Tongue (tissue), 2 donors: ENCODE results near the gene FOXI1. TPM values are rescaled to one million over a fixed set of nuclear protein-coding genes. Genes with fewer than 3 reads are reported as not detected.
"Not testable (repeated sequence)": the region's sequence is repeated elsewhere in the genome, so short reads cannot be mapped to it uniquely, and the experiment has no call there.

Experiments
- DNase-seq: peaks from one replicate; pipeline ENCODE4 v3.0.0-alpha.2; 2015
- total RNA-seq: library from RNA; depleted of rRNA; stranded (reverse); fragments of >200 nt; gene quantifications from one replicate; pipeline ENCODE4 v1.2.3, GENCODE V29; 2014

Gene FOXI1
- total RNA-seq, 1 donor from 2014 or later: not detected

DNA sequence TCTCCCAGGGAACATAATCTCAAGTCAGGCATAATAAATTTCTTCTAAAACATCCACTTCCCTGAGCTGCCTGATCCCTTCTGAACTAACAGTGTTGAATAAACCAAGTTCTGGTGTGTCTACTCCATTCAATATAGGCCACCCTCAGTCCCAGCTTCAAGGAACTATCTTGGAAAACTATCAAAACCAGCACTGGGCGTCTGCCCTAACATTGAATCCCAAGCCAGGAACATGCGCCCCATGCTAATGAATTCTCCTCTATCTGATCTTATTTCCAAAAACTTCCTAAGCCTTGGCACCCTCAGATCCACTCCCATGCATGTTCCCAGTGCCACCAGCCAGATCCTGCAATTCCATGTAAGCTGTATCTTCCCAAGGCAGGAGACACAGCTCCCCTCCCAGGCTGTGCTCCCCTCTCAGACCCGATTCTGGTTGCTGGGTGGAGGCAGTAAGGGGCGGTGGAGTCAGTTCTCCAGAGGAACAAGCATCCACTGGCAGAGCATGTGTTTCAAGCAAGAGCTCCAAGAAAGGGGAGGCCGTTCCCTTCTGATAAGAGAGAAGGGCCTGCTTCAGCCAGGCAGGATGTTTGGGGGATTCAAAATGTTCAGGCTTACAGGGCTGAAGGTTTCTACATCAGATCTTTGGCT lies 13.1 kb upstream of the FOXI1 start:
- DNase-seq: no peak

DNA sequence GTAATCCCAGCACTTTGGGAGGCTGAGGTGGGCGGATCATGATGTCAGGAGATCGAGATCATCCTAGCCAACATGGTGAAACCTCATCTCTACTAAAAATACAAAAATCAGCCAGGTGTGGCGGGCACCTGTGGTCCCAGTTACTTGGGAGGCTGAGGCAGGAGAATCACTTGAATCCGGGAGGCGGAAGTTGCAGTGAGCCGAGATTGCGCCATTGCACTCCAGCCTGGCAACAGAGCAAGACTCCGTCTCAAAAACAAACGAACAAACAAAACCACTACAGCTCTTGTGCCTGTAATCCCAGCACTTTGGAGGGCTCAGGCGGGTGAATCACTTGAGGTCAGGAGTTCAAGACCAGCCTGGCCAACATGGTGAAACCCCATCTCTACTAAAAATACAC lies 11.4 kb upstream of the FOXI1 start:
- DNase-seq: not testable (repeated sequence)

DNA sequence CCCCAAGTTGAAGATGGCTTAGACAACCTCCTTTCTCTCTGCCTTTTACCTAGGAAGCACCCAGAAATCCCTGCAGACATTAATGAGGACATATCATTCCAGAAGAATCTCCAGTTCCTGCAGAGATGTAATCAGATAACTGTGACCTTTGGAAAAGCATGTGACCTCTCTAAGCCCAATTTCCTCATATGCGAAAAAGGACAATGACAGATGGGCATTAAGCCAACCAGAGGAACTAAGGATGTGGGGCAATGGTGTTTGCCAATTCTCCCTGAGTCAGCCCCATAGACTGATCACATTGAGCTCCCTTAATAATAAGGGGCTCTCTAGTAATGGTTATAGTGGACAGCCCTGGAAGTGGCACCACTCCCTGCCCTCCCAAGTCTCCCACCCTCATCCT lies 10.1 kb upstream of the FOXI1 start:
- DNase-seq: no peak

DNA sequence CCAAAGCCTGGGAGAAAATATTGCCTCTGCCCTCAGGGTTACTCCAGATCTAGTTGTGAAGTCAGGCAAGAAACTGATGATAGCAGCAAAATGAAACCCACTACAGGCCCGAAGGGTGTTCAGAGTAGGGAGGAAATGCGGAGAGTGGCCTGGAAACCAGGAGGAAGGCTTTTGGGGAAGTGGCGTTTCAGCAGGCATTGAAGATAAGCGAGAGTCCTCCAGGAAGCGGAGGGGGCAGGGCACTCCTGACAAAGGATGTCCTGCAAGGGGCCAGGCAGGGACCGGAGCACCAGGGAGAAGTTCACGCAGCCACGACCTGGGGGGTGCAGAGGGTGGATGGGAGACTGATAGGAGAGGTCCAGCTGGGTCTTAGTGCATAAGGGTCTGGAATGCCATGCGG lies 7.8 kb upstream of the FOXI1 start:
- peak; percentile 9 for DNase-seq

DNA sequence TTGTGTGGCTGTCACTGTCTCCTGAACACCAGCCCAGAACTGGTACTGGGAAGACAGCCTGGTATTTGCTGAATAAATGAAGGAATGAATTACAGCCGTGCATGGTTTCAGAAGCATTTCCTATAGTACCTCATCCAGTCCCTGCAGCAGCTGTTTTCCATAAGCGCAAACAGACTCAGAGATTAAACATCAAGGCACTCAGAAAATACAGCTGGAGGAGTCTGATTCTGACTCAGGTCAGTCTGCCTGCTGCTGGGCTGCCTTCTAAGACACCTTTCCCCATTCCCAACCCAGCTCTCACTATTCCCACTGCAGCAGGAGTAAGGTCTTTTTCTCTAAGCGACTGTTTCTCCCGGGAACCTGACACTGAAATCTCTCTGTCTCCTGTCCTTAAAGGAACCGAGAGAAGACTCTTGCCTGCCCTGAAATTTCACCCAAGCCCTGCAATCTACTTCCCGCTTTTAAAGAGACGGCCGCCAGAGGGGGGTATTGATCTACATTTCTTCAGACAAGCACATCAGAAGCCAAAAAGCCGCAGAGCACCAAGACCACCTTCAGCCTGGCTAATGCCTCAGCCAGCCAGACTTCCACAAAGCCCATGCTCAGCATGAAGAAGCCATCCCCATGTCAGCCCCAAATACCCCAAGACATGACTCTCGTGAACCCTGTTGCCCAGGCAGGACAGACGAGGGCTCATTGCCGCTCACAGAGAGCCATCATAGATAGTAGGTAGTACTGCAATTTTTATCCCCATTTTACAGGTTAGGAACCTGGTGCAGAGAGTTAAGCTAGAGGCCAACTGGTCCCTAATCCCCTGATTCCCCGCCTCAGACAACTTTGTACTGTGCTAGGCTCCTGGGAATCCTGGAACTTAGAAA lies 5.4 kb upstream of the FOXI1 start:
- DNase-seq: peak; percentile 94

DNA sequence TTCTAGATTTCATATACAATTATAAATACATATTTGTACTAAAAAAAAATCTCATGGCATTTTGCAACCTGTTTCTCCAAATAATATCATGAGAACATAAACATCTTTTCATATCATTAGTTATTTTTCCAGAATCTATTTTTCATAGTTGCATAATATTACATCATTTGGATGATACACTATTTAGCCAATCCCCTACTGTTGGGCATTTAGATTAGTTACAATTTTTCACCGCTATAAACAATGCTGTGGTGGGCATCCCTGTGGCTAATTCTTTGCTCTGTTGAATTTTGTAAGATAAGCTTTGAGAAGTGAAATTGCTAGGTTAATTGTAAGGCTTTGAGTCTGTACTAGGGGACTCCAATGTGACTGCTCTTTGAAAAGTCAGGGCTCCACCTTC lies 2.2 kb upstream of the FOXI1 start:
- DNase-seq: no peak

DNA sequence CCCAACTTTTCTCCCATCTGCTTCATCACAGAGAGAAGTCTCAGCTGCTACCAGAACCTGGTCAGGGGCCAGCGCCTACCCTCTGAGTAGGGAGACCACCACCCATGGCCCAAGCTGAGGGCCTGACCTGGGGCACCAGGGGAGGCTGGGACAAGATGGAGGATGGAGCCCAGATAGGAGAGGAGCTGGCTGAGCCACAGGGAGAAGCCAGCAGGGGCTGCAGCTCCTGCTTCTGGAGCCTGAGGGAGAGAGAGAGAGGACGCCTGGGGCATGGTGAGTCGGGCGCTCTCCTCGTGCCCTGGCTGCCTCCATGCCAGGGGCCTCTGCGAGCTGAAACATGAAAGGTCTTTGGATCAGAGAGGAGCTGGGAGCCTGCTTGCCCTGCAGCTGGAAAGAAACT lies 1.4 kb upstream of the FOXI1 start:
- no peak for DNase-seq

DNA sequence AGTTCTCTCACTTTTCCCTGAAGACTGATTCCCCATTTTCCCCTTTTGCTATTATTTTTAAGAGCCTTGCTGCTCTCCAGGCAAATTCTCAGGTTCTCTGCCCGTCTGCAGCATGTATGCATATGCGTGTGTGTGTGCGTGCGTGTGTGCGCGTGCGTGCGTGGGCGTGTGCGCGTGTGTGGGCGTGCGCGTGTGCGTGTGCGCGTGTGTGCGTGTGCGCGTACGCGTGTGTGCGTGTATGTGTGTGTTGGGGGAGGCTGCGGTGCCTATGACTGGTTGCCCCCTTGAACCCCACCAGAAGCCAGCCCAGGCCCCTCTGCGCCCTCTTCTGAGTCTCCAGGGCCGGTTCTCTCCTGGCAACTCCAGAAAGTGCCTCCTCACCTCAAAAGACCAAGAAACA lies 987 bp upstream of the FOXI1 start:
- DNase-seq: no peak

DNA sequence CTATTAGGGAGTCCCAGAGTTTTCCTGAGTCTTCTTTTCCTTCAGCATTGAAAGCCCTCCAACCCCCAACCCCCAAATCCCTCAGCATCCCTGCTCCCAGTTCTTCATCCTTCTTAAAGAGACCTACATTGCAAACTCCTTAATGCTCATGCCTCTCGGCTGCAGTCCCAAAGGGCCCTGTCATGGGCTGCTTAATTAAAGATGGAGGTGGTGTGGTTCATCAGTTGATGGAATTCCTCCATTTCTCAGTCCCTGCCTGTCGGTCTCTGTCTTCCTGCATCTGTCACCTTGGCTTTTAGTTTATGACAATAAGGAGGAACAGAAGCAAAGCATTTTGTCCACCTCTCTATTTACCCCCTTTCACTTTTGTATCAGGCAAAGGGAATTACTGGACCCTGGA lies 2.0 kb downstream of the FOXI1 start:
- no peak for DNase-seq

DNA sequence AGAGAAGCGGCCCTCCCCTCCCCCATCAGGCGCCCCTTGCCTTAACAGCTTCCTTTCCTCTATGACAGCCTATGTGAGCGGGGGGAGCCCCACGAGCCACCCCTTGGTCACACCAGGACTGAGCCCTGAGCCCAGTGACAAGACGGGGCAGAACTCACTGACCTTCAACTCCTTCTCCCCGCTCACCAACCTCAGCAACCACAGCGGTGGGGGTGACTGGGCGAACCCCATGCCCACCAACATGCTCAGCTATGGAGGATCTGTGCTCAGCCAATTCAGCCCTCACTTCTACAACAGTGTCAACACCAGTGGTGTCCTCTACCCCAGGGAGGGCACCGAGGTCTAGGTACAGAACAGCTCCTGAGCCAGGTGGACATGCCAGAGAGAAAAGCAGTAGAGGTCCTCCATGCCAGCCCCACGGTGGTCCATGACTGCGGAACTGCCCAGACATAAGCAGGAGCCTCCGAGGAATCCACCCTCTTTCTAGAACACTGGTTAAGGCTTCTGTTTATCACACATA lies 2.6 kb downstream of the FOXI1 start:
- DNase-seq: no peak

DNA sequence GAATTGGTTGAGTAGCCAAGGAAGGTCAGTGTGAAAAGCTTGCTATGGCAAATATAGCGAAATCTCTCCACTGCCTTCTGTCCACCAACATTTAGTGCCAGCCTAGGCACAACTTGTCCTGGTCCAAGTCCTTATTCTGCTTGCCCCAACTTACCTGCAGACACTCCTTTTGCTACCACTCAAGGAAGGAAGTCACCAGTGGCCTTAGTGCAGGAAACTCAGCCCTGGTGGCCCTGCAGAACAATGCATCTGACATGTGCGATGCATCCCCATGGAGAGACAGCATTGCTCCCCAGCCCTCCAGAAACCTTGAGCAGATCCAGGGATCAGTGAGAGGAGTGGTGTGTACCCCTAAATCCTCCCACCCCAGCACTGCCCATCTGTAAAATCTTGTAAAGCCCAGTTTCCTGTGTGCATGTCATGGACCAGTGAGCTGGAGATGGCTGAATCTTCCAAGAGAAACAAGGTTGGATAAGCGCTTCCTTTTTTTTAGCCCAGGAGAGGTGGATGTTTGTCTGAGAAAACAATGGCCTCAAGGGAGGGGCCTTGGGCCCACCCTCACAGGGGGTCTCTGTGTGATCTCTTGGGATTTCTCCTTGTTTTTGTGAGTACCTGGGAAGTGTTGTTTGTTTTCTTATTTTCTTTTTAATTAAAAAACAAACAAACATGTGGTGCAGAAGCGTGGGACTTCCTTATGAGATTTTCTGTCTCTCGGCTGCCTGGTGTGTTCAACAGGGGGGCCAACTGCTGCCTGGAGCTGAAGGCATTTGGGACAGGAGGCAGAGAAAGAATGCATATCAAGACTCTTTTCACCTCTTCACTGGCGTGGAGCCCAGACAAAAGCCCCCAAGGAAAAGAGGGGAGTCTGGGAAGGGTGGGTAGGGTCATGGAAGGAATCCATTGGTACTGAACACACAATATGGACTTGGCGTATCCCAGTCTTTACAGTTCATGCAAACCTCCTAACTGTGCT lies 3.6 kb downstream of the FOXI1 start:
- no peak for DNase-seq

DNA sequence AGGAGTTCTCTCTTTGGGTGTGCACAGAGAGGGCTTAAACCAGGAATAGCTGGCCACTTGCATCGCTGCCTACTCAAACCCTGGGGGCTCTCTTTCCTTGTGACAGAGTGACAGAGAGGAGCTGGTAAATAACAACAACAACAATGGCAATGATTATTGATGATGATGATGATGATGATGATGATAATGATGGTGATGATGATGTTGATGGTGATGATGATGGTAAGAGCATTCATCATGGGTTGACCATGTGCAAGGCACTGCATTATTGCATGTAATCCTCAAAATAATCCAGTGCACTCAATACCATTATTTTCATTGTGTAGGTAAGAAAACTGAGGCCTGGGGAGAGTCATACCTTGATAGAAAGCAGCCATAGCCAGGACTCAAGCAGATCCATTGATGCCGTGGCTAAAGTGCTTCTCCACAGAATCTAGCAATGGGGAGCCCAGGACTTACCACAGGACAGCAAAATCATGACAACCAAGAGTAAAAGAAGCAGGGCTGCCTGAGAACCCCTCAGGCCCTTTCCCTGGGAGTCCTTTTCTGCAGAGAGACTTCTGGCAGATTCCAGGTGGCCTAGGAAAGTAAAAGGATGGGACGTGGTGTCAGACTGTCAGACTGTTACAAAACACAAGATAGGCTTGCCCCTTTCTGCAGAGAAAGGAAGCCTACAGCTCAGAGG lies 4.8 kb downstream of the FOXI1 start:
- DNase-seq: no peak

DNA sequence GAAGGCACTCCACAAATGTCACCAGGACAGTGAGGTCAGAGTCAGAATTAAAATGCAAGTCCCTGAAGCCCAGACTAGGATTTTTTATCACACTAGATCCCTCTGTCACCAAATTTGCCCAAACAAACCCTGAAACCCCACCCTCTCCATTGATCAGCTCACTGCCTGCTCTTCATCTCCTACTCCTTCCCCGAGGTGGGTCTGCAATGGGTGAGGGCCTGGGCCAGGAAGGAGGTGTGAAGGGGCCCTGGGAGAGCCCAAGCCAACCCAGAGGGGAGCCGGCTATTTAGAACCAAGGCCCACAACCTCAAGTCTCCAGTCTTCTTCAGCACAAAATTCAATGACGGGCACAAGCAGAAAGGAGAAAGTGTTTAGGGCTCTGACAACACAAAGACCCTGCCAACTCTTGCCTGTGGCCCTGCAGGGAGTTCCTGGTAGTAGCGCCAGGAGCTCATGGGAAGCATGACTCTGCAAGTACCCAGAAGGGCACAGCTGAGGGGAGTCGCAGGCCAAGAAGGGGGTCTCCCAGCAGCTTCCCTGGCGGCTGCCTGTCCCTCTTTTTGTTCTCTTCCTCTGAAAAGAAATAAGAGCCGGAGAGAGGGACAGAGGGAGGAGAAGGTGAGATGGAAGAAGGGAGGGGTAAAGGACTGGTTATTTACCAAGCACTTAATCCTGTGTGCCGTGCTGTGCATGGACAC lies 5.5 kb downstream of the FOXI1 start:
- DNase-seq: no peak

DNA sequence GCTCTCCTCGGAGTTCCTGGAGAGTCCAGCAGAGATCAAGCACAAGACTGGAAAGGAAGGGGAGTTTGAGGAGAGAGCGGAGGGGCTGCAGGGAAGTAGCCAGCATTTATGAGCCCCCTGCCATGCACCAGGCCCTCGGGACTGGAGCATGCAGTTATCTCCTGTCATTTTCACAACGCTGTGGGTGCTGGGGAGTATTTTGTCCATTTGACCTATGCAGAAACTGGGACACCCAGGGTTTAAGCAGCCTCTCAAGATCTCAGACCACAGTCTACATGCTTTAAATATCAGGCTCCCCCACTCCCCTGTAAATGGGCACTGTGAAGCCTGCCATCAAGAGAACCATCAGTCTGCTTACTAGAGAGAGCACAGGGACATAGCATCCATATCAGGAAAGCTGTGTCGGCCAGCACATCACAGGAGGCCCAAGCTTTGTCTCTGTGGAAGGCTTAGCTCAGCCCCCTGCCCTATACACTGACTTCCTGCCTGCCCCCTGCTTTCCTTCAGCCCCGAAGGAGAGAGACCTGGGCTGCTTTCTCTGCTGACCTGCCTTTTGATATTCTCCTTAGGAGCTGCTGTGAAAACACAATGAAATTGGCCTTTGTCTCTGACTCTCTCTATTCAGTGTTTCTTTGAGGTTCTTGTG lies 7.3 kb downstream of the FOXI1 start:
- no peak for DNase-seq

DNA sequence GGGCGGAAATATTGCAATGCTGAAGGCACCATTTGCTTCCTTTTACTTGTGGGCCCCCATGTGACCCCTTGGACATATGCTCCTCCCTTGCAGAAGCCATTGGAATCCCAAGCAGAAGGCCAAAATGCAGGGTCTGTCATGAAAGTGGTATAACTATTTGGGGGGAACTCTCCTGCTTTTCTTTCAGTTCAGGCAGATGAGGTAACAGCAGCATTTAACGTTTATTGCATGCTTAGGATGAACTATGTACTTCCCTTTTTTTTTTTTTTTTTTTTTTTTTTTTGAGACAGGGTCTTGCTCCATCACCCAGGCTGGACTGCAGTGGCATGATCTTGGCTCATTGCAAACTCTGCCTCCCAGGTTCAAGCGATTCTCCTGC lies 7.8 kb downstream of the FOXI1 start:
- DNase-seq: no peak

DNA sequence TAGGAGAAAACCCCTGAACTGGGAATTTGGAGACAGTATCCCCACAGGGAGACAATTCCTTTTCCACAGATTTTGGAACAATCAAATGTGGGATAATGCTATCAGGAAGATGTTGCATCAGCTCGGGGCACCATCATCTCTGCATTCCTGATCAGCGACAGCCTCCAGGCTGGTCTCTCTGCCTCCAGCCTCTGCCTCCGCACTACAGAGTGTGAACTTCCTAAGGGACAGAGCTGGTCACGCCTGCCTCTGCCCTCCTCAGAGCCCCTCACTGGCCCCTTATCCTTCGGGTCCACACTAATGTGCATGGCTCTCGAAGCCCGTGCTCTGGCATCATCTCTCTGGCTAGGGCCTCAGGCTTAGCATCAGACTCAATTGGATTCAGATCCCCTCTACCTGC lies 8.6 kb downstream of the FOXI1 start:
- no peak for DNase-seq

DNA sequence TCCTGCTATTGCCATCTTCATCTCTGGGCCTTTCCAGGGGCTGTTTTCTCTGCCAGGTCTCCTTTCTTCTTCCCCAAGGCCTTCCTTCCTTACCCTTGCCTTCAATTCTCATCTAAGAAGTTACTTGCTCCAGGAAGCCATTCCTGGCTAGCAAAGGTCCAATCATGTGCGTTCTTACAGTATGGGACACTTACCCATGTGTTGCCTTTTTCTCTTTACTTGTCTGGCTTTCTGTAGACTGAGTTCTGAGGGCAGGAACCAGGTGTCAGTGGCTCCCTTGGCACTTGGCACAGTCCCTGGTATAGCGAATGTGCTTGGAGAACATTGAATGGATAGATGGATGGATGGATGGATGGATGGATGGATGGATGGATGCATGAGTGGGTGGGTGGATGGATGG lies 10.2 kb downstream of the FOXI1 start:
- no peak for DNase-seq

DNA sequence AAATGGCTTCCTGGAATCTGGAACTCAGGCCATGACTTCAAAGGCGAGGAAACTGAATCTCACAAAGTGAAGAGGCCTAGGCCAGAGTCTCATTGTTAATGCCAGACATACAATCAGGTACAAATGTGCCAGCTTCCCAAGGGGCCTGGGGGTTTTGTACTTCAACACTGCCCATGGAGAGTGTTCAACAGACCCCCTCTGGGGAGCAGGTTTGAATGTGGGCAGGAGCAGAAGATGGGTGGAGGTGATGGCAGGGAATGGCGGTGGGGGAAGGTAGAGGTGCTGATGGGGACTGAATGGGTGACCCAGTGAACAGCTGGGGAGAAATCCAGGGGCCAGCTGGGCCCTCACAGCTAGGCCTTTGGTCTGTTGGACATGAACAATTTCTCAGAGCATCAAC lies 12.0 kb downstream of the FOXI1 start:
- DNase-seq: no peak

DNA sequence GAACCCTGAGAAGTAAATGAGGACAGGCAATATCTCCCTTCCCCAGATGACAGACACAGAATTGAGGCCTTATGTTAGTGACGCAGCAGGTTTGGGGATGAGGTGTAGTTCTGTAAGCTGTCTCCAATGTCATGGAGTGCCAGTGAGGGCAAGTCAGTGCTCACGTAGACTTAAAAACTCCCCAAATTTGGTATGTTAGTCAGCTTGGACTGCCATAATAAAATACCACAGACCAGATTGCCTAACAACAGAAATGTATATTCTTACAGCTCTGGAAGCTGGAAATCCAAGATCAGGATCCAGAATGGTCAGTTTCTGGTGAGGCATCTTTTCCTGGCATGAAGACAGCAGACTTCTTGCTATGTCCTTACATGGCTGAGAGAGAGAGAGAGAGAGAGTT lies 14.9 kb downstream of the FOXI1 start:
- no peak for DNase-seq

DNA sequence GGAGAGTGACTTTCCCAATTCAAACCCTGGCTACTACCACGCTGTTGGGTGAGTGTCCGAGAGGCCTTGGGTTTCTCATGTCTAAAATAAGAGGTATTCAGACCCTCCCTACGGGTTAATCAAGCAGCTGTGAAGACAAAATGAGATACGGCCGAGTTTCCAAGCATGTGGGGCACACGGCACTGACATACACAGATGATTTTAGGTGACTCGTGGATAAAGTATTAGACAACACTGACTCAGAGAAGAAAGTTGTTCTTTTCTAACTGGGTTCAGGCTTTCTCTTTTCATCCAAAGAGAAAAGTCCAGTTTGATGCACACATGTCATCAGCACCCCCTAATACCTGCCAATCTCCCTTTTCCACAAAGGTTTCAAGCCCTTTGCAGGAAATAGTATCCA lies 15.6 kb downstream of the FOXI1 start:
- no peak for DNase-seq

DNA sequence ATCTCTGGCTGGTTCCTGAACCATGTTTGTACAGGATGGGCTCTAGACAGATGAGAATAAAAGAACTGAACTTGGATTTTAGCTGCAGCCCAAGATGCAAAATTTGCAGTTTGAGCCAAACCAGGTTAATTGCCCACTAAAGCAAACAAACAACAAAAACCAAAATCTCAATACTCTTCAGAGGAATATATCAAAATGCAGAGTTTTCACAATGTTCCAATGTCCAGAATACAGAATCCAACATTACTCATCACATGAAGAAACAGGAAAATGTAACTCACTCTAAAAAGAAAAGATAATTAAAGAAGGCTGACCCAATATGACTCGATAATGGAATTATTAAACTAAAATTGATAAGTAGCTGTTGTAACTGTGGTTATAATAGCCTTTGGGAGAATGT lies 20.4 kb downstream of the FOXI1 start:
- no peak for DNase-seq
